Fibroblast of the aortic adventitia (primary cell): ENCODE measurements around the gene GDI2. TPM values are rescaled to one million over a fixed set of nuclear protein-coding genes. Genes with fewer than 3 reads are reported as not detected.
"Not testable (repeated sequence)": the region's sequence is repeated elsewhere in the genome, so short reads cannot be mapped to it uniquely, and the experiment has no call there.

Source experiments
- DNase-seq: peaks from one replicate; pipeline ENCODE4 v3.0.0-alpha.2; 2010; ENCODE audit warnings: low read depth
- H3K4me3 ChIP-seq: 2 replicates; pipeline ENCODE4 v1.5.1; 2011; ENCODE audit warnings: low read depth, mild to moderate bottlenecking, control low read depth, low read length, moderate library complexity
- CTCF ChIP-seq: IDR thresholded peaks from 2 replicates; pipeline ENCODE4 v1.5.1; 2011; ENCODE audit warnings: mild to moderate bottlenecking, low read length, control low read depth, inconsistent platforms; ENCODE audit not compliant: insufficient read depth
- total RNA-seq: library from RNA; depleted of rRNA; stranded (reverse); fragments of >200 nt; gene quantifications from 2 replicates; pipeline ENCODE4 v1.2.3, GENCODE V29; 2012; ENCODE audit warnings: low replicate concordance

GDI2 gene
- total RNA-seq, 1 donor = 482 TPM

DNA sequence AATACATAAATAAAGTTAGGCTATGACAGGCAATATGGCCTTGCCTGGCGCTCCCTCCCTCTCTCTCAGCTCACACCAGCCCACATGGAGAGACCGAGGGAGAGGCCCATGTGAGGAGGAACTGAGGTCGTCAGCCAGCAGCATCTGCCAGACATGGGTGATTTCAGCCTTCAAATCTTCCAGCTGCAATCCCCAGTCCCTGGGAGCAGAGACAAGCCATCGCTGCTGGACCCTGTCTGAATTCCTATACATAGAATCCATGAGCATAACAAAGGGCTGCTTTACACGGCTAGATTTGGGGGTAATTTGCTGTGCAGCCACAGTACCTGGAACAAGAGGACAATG, 40.9 kb upstream of the GDI2 start:
- no peak for DNase-seq
- no peak for TF ChIP-seq CTCF
- H3K4me3 ChIP-seq = no peak overlapping the region

GRCh38 chr10:5846667-5847066, 33.4 kb upstream of the GDI2 start:
- not testable (repeated sequence) for H3K4me3 ChIP-seq, DNase-seq

GRCh38 chr10:5844345-5845055, 31.3 kb upstream of the GDI2 start:
- DNase-seq = no peak
- no peak for TF ChIP-seq CTCF
- H3K4me3 ChIP-seq = no peak overlapping the region

DNA sequence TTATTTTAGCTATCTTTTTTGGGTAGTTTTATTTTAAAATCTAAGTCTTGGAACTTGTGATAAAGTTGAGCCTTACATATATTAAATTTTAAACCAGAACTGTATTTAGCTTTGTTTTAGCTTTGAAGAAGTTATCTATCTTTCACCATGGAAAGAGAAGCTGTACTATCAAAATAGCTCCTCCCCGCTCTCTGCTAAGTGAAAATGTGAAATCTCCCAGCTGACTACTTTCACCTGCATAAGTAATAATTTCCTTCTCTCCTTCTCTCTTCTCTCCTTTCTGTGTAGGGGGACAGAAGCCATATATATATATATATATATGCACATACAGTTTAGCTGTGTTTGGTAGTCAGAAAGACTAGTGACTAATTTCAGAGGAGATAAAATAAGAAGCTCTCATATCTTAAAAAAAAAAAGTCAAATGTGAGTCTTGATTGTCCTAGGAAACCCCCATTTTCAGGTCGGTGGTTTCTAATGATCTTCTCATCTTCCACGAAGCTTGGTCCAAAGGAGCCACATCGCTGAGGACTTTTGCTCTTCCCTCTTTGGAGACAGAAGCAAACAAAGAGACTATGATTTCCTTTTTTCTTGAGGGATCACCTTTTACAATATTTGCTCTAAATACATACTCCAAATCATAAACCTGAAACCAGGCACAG, 30.6 kb upstream of the GDI2 start:
- DNase-seq = no peak

GRCh38 chr10:5841965-5842364, 28.7 kb upstream of the GDI2 start:
- no peak for DNase-seq
- no peak overlapping the region for H3K4me3 ChIP-seq
- TF ChIP-seq CTCF = no peak

More for the DNA sequence above, 30.6 kb upstream of the GDI2 start:
- TF ChIP-seq CTCF = no peak
- no peak overlapping the region for H3K4me3 ChIP-seq

DNA sequence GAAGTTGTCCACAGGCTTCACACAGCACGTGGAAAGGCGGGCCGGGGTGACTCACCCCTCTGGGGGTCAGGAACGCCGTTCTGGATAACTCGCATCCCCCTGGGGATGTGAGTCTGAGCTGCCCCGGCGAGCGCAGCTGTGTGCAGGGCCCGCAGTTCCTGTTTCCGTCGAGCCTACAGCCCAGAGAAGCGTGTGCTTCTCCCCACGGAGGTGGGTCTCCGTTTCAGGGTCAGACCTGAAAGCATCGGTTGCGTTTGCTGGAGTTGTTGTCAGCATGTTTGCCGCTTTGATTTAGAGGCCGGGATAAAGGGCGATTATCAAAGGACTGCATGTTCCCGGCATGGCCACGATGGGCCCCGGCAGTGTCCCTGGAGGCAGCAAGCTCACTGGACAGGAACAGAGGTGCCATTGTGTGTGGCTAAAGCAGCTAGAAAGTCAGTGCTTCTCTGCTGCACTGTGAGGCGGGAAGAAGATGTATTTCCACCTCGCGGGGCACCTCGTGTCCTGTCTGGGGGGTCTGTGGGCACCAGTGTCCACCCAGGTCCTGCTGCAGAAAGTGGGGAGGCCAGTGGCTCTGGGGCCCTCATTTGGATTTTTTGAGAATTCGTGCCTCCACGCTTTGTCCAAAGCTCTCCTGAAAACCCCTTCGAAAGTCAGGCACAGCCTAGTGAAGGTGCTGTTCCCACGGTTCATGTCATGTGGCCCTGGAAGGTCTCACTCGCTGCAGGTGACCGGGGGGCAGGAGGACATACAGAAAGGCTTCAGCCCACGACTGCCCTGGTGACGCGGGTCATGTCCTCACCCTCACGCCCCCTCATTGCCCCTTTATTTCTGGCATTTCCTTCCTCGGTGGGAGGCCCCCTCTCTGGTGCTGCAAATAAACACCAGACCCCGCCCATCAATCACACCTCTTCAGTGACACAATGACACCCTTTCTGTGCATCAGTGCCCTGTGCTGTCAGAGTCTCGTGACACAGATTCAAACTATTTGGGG, 27.4 kb upstream of the GDI2 start:
- DNase-seq = peak; percentile 17
- TF ChIP-seq CTCF = no peak
- H3K4me3 ChIP-seq = no peak overlapping the region

GRCh38 chr10:5836181-5836580, 22.9 kb upstream of the GDI2 start:
- not testable (repeated sequence) for DNase-seq, H3K4me3 ChIP-seq
